NCI-H1417 (cell line): ENCODE results near the gene TTLL3.
"Not testable (repeated sequence)": the region's sequence is repeated elsewhere in the genome, so short reads cannot be mapped to it uniquely, and the experiment has no call there.

Experiments used
- DNase-seq, 3 experiments: peaks; one replicate each; lab custom pipeline; 2025; lab: John Stamatoyannopoulos, UW

The TTLL3 gene

GRCh38 chr3:9866639-9867038 lies 56.6 kb downstream of the TTLL3 start:
- DNase-seq: no peak

GRCh38 chr3:9867106-9867505 lies 57.0 kb downstream of the TTLL3 start:
- DNase-seq: no peak

- no peak for DNase-seq
Observed at GRCh38 chr3:9869955-9870354, 59.9 kb downstream of the TTLL3 start.

GRCh38 chr3:9870978-9871377 lies 60.9 kb downstream of the TTLL3 start:
- no peak for DNase-seq

GRCh38 chr3:9872067-9872466 lies 62.0 kb downstream of the TTLL3 start:
- not testable (repeated sequence) for DNase-seq

- DNase-seq: peak in 1 of 3 experiments; percentile 33
Observed at GRCh38 chr3:9875448-9875847, 65.4 kb downstream of the TTLL3 start.

- DNase-seq: not testable (repeated sequence)
Observed at GRCh38 chr3:9876255-9876654, 66.2 kb downstream of the TTLL3 start.

GRCh38 chr3:9876991-9877390 lies 66.9 kb downstream of the TTLL3 start:
- DNase-seq: no peak

- DNase-seq: no peak
Observed at GRCh38 chr3:9878700-9879099, 68.6 kb downstream of the TTLL3 start.

- DNase-seq: no peak
Observed at GRCh38 chr3:9879830-9880549, 69.9 kb downstream of the TTLL3 start, which contains the start of gene CIDEC. CIDEC (minus strand) TSS chr3:9880253; CDS start chr3:9878486, 1,767 bp downstream.

- DNase-seq: no peak
Observed at GRCh38 chr3:9881441-9881840, 71.4 kb downstream of the TTLL3 start.

- no peak for DNase-seq
Observed at GRCh38 chr3:9883706-9884554, 73.9 kb downstream of the TTLL3 start.

- no peak for DNase-seq
Observed at GRCh38 chr3:9884555-9885165, 74.6 kb downstream of the TTLL3 start.
